ENCODE data around the gene LRRC32.

The LRRC32 gene

GRCh38 chr11:76663912-76664440 lies 6.6 kb downstream of the LRRC32 start:
- no peak for DNase-seq (ENCODE audit: low spot score)

- DNase-seq (ENCODE audit: low spot score) = no peak
Measured at GRCh38 chr11:76663486-76663810, 7.1 kb downstream of the LRRC32 start.

GRCh38 chr11:76662656-76663485 lies 7.7 kb downstream of the LRRC32 start:
- DNase-seq (ENCODE audit: low spot score) = no peak

GRCh38 chr11:76661834-76662434 lies 8.6 kb downstream of the LRRC32 start:
- no peak for DNase-seq (ENCODE audit: low spot score)

GRCh38 chr11:76661306-76661751 lies 9.2 kb downstream of the LRRC32 start:
- no peak for DNase-seq (ENCODE audit: low spot score)

GRCh38 chr11:76660533-76661305 lies 9.8 kb downstream of the LRRC32 start:
- no peak for DNase-seq (ENCODE audit: low spot score)

- no peak for DNase-seq (ENCODE audit: low spot score)
Measured at GRCh38 chr11:76659672-76660532, 10.6 kb downstream of the LRRC32 start.

- DNase-seq (ENCODE audit: low spot score) = no peak
Measured at GRCh38 chr11:76658651-76659650, 11.6 kb downstream of the LRRC32 start.

- no peak for DNase-seq (ENCODE audit: low spot score)
Measured at GRCh38 chr11:76658231-76658630, 12.3 kb downstream of the LRRC32 start.

GRCh38 chr11:76657187-76658170 lies 13.1 kb downstream of the LRRC32 start:
- DNase-seq (ENCODE audit: low spot score) = no peak

GRCh38 chr11:76656571-76657081 lies 13.9 kb downstream of the LRRC32 start:
- DNase-seq (ENCODE audit: low spot score) = no peak

- no peak for DNase-seq (ENCODE audit: low spot score)
Measured at GRCh38 chr11:76656050-76656531, 14.5 kb downstream of the LRRC32 start.

- no peak for DNase-seq (ENCODE audit: low spot score)
Measured at GRCh38 chr11:76655501-76656049, 15.0 kb downstream of the LRRC32 start.

- DNase-seq (ENCODE audit: low spot score) = no peak
Measured at GRCh38 chr11:76654980-76655379, 15.6 kb downstream of the LRRC32 start.

GRCh38 chr11:76654298-76654851 lies 16.2 kb downstream of the LRRC32 start:
- DNase-seq (ENCODE audit: low spot score) = no peak

GRCh38 chr11:76653674-76654284 lies 16.8 kb downstream of the LRRC32 start:
- no peak for DNase-seq (ENCODE audit: low spot score)

GRCh38 chr11:76653012-76653673 lies 17.4 kb downstream of the LRRC32 start:
- no peak for DNase-seq (ENCODE audit: low spot score)

Measured in CD4-positive, alpha-beta T cell treated with Interleukin-6 at 100 ng/mL for 8 hours (primary cell).